Epithelial cell of prostate (primary cell): ENCODE measurements around the gene ZFYVE28.
A peak's percentile ranks its signal among the peaks of the same experiment; 100 is the strongest.
"Not testable (repeated sequence)": the region's sequence is repeated elsewhere in the genome, so short reads cannot be mapped to it uniquely, and the experiment has no call there.

ENCODE experiments used
- DNase-seq: peaks from one replicate; pipeline ENCODE4 v3.0.0-alpha.2; 2011; ENCODE audit warnings: low read depth, low spot score
- H3K27ac ChIP-seq: fragments of 450-650 bp; 2 replicates; pipeline ENCODE4 v1.5.1; 2017; ENCODE audit warnings: mild to moderate bottlenecking

ZFYVE28 gene

GRCh38 chr4:2243681-2244380 lies 174.6 kb downstream of the ZFYVE28 start:
- H3K27ac ChIP-seq: no peak overlapping the region
- no peak for DNase-seq

DNA sequence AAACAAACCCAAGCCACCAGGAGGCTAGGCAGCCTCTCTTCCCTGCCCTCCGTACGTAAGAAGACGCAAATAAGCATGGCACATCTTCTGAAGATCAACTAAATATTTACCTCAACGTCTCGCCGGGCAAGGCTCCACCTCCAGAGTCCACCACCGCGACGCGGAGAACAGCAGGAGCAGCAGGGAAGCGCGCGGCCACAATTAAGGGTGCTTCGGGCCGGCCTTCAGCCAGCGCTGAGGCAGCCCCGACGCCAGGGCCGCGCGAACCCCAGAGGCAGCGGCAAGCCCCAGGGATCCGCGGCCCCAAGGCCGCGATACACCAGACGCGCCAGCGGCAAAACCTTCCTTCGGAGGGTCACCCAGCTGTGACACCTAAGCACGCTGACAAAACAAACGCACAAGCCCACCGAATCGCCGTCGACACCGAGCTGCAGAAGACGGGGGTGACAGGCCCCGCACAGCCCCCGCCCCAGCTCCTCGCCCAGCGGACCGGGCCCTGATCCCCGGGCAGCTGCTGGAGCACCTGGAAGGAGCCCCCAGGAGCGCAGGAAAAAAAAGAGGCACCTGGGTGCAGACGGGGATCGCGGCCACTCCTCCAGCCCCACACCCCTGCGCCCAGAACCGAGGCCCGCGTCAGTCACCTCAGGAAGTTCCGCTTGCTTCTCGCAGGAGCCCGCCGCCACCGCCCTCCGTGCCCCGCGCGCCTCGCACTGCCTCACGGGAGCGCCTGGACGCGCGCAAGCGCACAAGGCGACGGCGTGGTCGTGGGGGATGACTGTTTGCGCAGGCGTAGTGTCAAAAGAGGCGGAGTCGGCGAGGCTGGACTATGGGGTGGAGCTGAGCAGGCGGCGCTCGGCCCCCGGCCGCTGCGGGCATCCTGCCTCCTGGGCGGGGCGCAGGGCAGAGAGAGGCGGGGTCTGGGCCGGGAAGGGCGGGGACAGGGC lies 176.8 kb downstream of the ZFYVE28 start, which contains the start of the genes HAUS3 and POLN:
Gene HAUS3 (minus strand): TSS at position 712 of the 944 bp plus-strand sequence. CDS start 1,175 bp downstream, outside the sequence.
Gene POLN (minus strand): TSS at position 712 of the 944 bp plus-strand sequence. CDS start 12,890 bp downstream, outside the sequence.
- H3K27ac ChIP-seq: peak within 1 kb of the TSS; percentile 51
- DNase-seq: peak; percentile 83

DNA sequence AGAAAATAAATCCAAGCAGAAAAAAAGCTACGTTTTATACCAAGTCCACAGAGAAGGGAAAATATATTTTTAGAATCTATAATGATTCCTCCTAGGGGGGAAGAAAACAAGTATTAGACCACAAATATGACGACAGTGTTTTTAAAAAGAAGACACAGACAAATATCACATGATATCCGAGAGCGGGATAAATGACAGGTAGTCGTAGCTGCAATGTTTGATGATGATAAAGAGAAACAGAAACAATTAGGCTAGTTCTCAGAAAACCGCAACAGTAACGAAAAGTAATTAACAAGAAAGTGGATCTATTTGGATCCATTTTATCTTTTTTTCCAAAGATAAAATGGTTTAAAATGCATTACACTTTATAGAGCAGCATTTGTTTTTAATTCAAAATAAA lies 177.4 kb downstream of the ZFYVE28 start:
- no peak for DNase-seq

GRCh38 chr4:2236944-2237666 lies 181.3 kb downstream of the ZFYVE28 start:
- DNase-seq: no peak
- H3K27ac ChIP-seq: no peak overlapping the region

More for the DNA sequence above, 177.4 kb downstream of the ZFYVE28 start:
- peak overlapping the region; percentile 51 for H3K27ac ChIP-seq

DNA sequence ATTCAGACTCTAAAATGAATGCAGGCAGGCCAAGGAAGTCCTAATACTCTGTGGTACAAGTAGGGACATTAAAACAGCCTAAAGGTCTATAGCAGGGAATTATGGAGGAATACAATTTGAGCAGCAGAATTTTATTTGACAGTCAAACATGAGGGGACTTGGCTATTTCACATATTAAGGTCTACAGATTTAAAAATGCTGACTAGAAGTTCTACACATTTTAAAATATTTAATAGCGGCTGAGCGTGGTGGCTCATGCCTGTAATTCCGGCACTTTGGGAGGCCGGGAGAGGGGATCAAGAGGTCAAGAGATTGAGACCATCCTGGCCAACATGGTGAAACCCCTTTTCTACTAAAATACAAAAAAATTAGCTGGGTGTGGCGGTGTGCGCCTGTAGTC lies 187.4 kb downstream of the ZFYVE28 start:
- H3K27ac ChIP-seq: no peak overlapping the region
- no peak for DNase-seq

- H3K27ac ChIP-seq: no peak overlapping the region
- DNase-seq: no peak
Observed at GRCh38 chr4:2226261-2226660, 192.2 kb downstream of the ZFYVE28 start.

GRCh38 chr4:2222838-2223237 lies 195.6 kb downstream of the ZFYVE28 start:
- DNase-seq: no peak
- no peak overlapping the region for H3K27ac ChIP-seq

DNA sequence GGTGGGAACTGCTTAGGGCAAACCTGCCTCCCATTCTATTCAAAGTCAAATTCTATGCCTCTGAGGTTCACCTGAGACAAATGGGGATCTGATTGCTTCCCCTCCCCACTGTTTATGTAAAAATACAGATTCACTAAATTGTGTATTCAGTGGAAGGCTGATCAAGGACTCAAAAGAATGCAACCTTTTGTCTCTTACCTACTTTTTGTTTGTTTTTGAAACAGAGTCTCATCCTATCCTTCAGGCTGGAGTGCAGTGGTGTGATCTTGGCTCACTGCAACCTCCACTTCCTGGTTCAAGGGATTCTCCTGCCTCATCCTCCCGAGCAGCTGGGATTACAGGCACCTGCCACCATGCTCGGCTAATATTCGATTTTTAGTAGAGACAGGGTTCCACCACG lies 197.1 kb downstream of the ZFYVE28 start:
- DNase-seq: not testable (repeated sequence)

DNA sequence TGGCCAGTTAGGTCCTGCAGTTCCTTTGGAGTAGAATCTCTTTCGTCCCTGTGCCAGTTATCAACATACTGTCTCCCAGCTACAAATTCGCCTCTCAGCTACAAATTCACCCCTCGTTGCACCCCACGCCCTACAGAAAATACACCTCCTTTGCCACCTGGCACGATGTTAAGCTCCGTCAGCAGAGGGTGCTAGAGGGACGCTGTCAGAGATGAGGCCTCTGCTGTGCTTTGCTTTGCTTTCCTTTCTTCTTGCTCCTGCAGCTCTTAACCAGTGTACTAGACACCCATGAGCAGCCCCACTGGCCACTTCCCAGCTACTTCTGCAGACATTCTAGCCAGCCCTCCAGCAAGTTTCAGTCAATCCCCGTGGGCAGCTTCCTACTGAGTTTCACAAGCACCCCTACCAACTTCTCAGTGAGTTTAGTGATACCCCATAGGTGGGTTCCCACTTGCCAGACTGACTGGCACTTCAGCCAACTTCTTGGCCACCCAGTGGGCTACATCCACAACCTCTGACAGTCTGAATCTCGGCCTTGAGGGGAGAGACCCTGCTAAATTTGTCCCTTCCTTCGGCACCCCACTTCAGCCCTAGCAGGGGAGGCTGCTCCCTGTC lies 198.3 kb downstream of the ZFYVE28 start:
- DNase-seq: no peak

More for the DNA sequence above, 197.1 kb downstream of the ZFYVE28 start:
- not testable (repeated sequence) for H3K27ac ChIP-seq

More for the DNA sequence above, 198.3 kb downstream of the ZFYVE28 start:
- no peak overlapping the region for H3K27ac ChIP-seq
